Measurements from ENCODE around the gene CBL.

DNA sequence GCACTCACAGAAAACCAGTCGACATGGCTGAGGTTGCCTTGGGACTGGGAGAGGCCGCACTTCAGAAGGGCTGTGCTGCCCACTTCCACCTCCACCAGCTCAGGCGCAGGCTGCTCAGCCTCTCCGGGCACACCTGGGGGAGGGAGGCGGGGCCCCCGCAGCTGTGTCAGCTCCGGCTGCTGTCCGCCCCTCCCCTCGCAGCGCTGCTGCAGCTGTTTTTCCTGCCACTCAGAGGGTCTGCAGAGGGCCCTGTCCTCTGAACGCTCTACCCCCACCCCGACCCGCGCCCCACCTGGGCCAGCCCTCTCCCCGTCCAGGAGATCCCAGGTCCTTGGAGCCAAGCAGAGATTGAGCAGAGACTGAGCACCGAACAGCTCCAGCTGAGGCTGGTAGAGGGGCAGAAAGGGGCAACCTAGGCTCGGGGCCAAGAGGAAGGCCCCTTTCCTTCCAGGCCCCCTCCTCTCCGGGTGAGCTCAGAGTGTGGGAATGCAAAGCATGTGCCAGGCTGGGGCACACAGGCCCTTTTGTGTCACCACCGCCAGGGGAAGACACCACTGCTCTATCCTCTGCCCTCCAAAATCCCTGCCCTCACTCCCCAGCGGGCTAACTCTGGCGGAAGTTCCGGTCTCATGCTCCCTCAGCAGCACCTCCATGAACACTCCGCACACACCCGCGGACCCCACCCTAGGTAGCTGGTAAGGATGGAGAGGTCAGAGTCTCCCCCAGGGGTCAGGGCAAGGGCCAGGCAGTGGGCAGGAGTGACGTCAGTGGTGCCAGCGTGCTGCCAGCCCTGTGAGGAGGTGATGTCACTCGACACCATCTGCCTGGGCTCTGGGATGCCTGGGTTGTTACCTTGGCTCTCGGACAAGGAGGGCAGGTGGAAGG, 109.2 kb downstream of the CBL start:
- TF ChIP-seq, protein P1, sequence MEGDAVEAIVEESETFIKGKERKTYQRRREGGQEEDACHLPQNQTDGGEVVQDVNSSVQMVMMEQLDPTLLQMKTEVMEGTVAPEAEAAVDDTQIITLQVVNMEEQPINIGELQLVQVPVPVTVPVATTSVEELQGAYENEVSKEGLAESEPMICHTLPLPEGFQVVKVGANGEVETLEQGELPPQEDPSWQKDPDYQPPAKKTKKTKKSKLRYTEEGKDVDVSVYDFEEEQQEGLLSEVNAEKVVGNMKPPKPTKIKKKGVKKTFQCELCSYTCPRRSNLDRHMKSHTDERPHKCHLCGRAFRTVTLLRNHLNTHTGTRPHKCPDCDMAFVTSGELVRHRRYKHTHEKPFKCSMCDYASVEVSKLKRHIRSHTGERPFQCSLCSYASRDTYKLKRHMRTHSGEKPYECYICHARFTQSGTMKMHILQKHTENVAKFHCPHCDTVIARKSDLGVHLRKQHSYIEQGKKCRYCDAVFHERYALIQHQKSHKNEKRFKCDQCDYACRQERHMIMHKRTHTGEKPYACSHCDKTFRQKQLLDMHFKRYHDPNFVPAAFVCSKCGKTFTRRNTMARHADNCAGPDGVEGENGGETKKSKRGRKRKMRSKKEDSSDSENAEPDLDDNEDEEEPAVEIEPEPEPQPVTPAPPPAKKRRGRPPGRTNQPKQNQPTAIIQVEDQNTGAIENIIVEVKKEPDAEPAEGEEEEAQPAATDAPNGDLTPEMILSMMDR (IDR thresholded peaks at IDR 0.05; ENCODE audit: insufficient read depth, low read depth, low read length) = no peak
- no peak for TF ChIP-seq EZH2 (IDR thresholded peaks at IDR 0.05; ENCODE audit: insufficient read depth, low read length)

Data from astrocyte (in vitro differentiated cells and primary cell).